ENCODE results near the gene BIN2.
A peak's percentile ranks its signal among the peaks of the same experiment; 100 is the strongest.
"Not testable (repeated sequence)": the region's sequence is repeated elsewhere in the genome, so short reads cannot be mapped to it uniquely, and the experiment has no call there.

BIN2 gene

DNA sequence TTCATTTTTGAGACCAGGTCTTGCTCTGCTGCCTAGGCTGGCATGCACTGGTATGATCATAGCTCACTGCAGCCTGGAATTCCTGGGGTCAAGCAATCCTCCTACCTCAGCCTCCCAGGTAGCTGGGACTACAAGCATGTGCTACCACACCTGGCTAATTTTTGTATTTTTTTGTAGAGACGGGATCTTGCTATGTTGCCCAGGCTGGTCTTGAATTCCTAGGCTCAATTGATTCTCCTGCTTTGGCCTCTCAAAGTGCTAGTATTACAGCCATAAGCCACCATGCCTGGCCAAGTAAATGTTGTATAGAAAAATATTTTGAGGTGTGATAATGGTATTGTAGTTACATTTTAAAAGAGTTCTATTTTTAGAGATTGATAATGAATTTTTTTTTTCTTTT, 12.6 kb downstream of the BIN2 start:
- no peak for DNase-seq

DNA sequence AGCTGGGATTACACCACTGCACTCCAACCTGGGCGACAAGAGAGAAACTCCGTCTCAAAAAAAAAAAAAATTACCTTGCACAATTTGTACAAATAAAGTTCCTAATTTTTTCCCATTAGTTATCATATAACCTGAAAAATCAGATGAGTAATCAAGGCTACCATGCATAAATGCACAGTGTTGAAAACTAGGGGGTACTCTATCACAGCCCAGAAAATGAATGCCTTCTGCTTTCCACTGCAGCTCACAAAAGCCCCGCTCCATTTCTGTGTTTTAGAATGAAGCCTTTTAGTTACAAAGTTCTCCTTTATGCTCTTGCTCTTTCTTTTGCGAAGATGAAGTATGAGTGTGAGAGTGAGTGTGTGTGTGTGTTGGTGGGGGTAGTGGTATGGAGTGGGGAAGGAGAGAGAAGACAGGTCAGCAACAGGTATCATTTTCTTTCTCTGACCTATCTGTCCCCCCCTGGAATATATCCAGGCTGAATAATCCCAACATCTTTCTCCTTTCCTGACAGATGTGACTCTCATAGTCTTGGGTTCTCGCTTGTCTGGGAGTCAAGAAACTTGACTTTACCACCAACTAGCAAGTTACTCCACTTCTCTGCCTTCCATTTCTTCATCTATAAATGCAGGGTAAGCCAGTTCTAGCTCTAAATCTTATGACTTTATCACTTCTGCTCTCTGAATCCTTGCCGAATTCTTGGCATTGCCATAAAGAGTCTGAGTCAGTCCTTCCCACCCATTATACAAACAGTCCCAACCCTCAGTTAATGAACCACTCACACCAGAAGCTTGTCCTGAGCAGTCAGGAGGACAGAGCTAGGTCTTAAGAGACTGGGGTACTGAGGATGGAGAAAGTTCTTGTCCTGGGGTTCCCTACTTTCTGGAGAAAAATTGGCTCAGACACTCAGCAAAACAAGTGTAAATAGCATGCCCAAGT, 16.1 kb downstream of the BIN2 start:
- peak; percentile 30 to 64 (median 46) for DNase-seq

DNA sequence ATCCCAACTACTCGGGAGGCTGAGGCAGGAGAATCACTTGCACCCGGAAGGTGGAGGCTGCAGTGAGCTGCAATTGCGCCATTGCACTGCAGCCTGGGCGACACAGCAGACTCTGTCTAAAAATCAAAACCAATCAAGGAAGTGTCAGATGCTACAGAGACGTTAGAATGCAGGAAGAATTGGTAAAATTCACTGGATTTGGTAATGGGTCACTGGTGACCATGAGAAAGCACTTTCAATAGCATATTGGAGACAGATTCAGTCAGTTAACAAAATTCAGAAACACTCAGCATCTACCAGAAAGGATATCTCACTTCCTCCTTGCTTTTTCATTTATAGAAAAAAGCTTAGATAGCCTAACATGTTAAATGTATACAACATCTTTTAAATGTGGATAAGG, 17.5 kb downstream of the BIN2 start:
- DNase-seq: peak in 3 of 4 experiments; percentile 39 to 53 (median 46)

DNA sequence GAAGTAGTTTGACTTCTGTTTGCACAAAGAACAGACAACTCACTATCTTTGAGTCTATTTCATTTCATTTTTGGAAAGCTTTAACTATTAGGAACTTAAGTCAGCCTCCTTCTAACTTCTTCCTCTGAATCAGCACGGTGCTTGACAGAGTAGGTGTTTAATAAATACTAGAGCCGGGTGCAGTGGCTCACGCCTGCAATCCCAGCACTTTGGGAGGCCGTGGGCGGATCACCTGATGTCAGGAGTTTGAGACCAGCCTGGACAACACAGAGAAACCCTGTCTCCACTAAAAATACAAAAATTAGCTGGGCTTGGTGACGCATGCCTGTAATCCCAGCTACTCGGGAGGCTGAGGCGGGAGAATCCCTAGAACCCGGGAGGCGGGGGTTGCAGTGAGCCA, 23.2 kb downstream of the BIN2 start:
- DNase-seq: peak; percentile 57 to 79 (median 66)

DNA sequence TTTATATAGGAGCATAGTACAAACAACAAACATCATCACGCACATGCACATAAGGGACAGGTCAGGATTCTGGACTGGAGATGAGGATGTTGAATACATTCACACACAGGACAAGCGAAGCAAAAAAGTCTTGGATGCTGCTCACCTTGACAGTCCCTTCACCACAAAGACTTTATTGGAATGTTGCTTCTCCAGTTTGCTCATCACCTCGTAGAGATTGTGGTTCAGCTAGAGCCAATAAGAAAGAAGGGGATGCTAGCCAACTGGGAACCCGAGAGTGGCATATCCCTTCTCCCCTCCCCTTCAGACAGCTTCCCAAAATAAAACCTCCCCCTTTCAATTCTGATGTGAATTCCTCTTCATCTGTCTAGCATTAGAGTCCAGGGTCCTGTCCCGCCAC, 28.3 kb downstream of the BIN2 start:
- DNase-seq: no peak

DNA sequence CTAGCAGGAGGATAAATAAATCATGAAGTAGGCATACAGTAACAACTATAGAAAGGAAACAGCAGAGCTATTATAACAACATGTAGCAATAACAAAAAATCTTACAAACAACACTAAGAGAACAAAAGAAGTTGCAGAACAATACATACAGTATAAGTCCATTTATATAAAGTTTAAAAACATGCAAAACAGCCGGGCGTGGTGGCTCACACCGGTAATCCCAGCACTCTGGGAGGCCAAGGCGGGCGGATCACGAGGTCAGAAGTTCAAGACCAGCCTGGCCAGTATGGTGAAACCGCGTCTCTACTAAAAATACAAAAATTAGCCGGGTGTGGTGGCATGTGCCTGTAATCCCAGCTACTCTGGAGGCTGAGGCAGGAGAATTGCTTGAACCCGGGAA, 29.9 kb downstream of the BIN2 start:
- not testable (repeated sequence) for DNase-seq

DNA sequence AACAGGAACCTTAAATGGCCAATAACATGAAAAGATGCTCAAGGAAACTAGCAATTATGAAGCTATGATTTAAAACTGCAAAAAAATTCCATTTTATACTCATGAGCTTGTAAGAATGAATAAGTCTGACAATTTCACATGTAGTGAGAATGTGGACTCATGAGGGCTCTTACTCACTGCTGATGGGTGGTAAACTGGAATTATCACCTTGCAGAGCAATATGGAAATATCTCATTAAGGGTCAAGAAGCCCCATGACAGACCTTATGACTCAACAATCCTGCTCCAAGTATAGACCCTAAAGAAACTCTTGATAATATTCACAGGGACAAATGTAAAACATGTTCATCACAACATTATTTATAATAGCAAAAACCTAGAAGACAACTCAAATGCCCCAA, 30.3 kb downstream of the BIN2 start:
- DNase-seq: peak; percentile 5 to 67 (median 42)

DNA sequence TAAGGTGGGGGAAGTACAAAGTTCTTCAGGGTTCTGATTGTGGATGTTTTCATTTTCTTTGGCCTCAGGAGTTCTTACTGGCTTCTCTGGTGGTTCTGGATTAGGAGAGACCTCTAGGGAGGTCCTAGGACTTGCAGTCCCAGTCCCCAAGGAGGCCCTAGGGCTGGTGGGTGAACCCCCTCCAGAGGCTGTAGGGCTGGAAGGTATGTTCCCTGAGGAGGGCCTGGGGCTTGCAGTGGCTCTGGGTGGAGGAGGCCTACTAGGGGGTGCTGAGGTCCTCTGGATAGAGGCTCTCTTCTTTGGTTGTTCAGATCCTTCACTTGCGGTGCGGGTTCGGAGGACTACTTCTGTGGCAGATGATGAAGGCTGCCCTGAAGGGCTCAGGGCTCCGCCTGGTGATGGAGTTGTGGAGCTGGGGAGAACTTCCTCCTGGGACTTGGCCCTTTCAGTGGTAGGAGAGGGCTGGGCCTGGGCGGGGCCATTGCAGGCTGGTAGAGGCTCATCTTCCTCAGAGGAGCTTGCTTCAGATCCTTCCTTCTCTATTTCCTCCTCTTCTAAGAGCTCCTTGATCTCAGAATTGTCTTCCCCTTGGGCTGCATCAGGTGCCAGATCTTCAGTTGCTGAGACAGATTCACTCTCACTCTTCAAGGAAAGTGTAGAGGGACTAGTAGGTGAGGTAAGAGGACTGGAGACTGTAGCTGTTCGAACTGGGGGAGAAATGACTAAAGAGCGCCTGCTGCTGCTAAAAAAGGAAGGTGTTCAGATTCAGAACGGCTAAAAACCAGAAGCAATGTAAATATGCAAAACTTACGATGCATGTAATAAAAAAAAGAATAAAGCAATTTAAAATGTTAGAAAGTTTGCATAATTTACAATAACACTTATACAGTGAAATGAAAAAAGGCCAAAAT, 32.1 kb downstream of the BIN2 start:
- DNase-seq: peak; percentile 84 to 92 (median 90)

DNA sequence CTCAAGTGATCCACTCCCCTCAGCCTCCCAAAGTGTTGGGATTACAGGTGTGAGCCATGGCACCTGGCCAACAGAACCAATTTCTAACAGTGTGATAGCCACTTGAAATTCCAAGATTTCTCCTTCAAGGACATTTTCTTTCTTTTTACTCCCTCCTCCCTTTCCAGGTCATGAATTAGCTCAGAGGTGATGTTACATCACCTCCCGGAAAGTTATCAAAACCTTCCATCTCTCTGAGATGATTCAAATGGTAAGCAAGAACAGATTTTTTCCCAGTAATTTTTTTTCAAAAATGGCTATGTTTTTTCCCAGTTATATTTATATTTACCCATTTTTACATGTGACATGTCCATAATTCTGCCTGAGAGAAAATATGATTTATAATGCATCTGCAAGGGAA, 38.1 kb downstream of the BIN2 start:
- DNase-seq: no peak

DNA sequence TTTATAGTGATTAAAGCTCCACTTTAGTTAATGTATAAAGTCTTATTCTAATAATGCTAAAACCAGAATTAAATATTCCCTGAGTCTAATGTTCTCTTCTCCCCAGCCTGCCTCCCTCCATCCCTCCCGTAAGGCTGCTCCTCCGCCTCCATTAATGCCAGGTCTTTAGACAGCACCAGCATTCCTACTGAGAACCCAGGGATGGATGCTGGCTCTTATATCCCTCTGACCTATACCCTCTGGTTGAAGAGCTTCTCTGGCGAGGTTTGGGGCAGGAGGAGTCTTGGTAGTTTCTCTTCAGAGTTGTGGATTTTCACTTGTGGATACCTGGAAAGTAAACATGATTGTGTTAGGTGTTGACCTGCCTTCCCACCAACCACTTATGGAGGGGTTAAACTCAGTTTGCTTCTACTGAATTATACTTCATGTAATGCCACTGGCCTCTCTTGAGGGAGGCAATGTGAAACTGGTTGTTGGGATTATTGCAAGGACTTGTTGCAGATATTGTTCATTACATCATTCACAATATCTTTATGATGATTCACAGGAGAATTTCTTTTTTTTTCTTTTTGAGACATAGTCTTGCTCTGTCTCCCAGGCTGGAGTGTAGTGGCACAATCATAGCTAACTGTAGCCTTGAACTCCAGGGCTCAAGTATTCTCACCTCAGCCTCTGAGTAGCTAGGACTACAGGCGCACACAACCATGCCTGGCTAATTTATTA, 42.6 kb downstream of the BIN2 start:
- no peak for DNase-seq

DNA sequence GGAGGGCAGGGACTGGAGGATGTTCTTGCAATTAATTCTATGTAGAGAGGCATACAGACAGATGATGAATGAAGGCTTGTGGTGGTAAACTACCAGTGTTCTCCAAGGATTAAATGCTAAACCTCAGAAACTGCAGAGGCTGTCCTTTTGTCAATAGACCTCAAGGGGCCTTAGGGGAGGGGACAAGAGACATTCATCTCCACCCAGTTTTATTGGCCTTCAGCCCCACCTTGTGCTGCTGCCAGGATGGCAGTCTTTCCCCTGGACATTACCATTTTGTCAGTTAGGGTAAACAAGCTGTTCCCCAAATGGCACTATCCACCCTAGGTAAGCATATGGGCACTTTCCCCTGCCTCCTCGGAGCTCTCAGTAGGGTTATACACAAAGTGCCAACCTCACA, 48.9 kb downstream of the BIN2 start:
- DNase-seq: no peak

DNA sequence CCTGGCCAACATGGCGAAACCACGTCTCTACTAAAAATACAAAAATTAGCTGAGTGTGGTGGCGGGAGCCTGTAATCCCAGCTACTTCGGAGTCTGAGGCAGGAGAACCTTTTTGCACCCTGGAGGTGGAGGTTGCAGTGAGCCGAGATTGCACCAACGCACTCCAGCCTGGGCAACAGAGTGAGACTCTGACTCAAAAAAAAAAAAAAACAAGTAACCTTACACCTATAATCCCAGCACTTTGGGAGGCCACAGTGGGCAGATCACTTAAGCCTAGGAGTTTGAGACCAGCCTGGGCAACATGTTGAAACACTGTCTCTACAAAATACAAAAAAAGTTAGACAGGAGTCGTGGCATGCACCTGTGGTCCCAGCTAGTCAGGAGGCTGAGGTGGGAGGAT, 51.2 kb downstream of the BIN2 start:
- not testable (repeated sequence) for DNase-seq

DNA sequence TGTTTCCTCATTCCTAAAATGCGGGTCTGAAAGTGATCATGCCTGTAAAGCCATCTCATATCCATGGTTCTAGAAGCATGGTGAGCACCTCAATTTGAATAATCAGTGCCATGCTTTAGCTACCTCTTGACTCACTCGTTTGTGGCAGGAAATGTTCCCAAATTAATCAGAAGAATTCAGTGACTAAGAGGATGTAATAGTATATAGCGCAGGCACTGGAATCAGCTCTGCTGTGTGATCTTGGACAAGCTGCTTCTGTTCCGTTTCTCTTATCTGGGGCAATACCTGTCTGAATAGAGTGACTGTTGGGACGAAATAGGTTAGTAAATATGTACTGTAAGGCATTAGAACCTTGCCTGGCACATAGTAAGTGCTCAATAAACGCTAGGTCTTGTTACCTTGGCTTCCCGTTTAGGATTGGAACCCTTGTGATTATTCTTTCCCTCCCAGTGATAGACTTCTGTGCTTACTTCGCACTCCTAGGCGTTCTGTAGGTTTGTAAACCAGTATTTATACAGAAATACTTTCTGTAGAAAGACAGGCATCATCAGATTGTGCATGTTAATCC, 52.9 kb downstream of the BIN2 start:
- DNase-seq: peak in 1 of 4 experiments; percentile 22

DNA sequence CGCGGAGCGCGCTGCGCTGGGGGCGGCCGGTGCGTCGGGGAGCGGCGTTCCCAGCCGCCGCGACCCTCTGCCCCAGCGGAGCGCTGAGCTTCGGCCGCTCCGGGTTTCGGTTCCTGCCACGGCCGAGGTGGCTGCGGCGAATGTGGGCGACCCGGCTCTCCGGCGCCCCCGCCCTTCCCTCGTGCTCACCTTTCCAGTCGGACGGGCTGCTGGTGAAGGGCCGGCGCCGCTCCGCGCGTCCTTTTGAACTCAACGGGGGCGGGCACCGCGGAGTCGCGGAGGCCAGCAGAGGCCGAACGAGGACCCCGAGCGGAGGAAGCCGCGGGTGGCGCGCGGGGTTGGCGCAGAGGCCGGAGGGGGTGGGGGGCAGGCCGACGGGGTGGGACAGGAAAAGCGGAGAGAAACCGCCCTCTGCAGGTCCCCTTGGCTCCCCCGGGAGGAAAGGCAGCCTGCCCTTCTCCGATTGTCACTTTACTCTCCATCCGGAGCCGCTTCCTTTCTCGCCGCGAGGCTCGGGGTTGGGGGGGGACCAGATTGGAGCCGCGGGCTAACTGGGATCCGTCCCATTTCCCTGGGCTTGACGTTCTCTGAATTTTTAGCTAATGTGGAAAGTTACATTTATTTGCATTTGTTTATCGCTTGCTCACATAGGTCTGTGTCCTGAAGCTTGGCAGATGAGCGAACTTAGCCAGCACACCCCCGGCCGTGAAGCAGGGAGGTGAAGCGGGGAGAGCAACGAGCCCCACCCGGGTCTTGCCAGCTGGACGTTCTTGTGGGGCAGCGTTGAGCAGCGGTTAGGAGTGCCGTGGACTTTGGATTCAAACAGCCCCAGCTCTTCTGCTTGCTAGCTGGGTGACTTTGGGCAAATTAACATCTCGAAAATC, 53.7 kb downstream of the BIN2 start, which contains the start of gene SMAGP:
Gene SMAGP (minus strand): TSS at position 349 of the 884 bp plus-strand sequence. CDS start 1,137 bp downstream, outside the sequence.
- peak; percentile 34 to 73 (median 56) for DNase-seq

DNA sequence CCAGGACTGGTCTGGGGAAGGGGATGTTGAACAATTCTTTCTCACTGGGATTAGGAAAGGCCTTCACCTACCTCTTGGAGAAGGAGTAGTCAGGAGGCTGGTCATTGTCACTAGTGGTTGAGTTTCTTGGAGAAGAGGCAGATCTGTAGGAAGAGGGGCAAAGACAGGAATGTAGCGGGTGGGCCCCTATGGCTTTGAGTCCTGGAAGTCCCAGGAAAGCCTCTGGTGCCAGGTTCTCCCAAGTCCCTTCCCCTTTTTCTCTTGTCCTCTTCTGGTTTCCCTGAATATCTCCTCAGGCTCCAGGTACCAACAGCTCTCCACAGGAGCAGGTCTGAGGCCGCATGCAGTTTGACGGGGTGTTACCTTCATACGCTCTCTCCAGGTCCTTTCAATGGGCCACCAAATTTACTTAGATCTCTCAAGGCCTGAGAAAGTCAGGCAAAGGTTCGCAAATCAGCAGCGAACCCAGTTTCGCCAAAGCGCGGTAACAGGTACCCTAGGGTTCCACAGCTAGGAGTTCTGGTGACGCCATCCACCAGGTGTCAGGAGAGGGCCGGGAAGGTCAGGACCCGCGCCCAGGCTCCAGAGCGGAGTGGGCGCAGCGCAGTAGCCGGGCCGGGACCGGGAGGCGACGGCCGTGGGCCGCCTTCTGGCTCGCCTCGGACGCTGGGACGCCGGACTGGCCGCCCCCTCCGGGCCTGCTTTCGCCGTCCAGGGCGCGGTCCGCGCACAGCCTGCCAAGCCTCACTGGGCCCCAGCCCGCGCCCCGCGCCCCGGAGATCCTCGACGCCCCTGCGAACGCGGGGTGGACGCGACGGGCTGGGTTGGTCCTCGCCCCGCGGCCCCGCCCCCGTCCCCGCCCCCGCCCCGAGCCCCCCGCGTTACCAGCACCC, 54.6 kb downstream of the BIN2 start:
- peak in 3 of 4 experiments; percentile 9 to 55 (median 42) for DNase-seq

DNA sequence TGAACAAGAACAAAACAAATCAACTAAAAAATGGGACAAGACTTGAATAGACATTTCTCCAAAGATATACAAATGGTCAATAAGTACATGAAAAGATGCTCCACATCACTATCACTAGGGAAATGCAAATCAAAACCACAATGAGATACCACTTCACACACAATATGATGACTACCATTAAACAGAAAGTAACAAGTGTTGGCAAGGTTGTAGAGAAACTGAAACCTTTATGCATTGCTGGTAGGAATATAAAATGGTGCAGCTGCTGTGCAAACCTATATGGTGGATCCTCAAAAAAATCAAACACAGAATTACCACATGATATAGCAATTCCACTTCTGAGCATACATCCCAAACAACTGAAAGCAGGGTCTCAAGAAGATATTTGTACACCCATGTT, 59.0 kb downstream of the BIN2 start:
- DNase-seq: no peak

DNA sequence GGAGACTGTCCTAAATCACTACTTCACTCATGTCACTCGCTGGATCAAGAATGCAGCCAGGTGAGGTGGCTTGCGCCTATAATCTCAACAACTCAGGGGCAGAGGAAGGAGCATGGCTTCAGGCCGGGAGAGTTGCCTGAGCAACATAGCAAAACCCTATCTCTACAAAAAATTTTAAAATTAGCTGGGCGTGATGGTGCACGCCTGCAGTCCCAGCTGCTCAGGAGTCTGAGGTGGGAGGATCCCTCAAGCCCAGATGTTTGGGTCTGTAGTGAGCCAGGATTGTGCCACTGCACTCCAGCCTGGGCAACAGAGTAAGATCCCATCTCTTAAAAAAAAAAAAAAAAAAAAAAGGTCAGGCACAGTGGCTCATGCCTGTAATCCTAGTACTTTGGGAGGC, 59.7 kb downstream of the BIN2 start:
- no peak for DNase-seq

DNA sequence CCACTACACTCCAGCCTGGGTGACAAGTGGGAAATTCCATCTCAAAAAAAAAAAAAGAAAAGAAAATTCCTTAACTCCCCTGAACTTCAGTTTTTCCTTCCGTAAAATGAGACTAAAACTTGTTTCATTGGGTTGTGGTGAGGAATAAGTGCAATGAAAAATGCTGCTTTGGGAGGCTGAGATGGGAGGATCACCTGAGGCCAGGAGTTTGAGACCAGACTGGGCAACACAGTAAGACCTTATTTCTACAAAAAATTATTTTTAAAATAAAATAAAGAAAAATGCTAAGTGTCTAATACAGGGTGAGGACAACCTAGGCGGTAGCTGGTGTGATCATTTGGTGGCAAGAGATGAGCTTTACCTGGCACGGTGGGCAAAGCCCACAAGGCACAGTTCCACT, 60.6 kb downstream of the BIN2 start:
- DNase-seq: no peak

DNA sequence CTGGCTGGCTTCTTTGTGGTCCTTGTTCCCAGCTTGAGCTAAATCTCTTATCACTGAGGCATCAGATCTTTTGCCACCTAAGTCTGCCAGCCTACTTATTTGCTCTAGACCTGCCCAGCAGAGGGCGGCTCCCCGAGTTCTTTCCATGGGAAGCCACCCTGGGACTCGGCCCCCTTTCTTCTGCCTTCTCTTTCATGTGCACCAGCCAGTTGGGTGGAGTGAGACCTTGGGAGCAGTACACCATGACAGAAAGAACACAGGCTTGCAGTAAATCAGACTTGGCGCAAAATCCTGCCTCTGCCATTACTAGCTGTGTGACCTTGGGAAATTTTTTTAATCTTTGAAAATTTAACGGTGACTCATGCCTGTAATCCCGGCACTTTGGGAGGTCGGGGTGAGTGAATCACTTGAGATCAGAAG, 61.2 kb downstream of the BIN2 start:
- peak; percentile 31 to 78 (median 62) for DNase-seq

DNA sequence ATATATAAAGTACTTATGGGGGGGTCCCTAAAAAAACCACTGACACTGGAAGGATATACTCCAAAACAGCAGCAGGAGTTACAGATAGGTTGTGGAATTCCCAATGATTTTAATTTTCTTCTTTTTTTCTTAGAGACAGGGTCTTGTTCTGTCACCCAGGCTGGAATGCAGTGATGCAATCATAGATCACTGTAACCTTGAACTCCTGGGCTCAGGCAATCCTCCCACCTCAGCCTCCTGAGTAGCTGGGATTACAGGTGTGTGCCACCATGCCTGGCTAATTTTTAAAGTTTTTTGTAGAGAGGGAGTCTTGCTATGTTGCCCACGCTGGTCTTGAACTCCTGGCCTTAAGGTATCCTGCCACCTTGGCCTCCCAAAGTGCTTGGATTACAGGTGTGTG, 64.4 kb downstream of the BIN2 start:
- DNase-seq: not testable (repeated sequence)

All from suppressor macrophage (primary cell).